ENCODE measurements around the gene SRRM5.

DNA sequence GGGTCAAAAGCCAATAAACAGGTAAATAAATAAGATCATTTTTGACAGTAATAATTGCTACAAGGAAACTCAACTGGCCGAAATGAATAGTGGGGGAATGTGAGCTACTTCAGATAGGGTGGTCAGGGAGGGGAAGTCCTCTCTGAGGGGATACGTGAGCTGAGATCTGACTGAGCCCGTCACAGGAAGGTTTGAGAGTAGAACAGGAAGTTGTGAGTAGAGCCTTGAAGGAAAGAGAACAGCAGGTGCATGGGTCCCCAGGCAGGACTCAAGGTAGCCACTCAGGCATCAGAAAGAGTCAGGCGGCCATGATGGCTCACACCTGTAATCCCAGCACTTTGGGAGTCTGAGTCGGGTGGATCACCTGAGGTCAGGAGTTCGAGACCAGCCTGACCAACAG lies 22.2 kb upstream of the SRRM5 start:
- TF ChIP-seq, protein P1, sequence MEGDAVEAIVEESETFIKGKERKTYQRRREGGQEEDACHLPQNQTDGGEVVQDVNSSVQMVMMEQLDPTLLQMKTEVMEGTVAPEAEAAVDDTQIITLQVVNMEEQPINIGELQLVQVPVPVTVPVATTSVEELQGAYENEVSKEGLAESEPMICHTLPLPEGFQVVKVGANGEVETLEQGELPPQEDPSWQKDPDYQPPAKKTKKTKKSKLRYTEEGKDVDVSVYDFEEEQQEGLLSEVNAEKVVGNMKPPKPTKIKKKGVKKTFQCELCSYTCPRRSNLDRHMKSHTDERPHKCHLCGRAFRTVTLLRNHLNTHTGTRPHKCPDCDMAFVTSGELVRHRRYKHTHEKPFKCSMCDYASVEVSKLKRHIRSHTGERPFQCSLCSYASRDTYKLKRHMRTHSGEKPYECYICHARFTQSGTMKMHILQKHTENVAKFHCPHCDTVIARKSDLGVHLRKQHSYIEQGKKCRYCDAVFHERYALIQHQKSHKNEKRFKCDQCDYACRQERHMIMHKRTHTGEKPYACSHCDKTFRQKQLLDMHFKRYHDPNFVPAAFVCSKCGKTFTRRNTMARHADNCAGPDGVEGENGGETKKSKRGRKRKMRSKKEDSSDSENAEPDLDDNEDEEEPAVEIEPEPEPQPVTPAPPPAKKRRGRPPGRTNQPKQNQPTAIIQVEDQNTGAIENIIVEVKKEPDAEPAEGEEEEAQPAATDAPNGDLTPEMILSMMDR (IDR thresholded peaks at IDR 0.05; ENCODE audit: poor library complexity) = no peak
- no peak for TF ChIP-seq EZH2 (IDR thresholded peaks at IDR 0.05; ENCODE audit: borderline replicate concordance)

Data from hepatocyte (in vitro differentiated cells).